Measurements from ENCODE around the gene PPARD. TPM values are rescaled to one million over a fixed set of nuclear protein-coding genes. Genes with fewer than 3 reads are reported as not detected.

PPARD gene
- polyA plus RNA-seq, 1 donor from 2014 or later: 1.3 TPM

DNA sequence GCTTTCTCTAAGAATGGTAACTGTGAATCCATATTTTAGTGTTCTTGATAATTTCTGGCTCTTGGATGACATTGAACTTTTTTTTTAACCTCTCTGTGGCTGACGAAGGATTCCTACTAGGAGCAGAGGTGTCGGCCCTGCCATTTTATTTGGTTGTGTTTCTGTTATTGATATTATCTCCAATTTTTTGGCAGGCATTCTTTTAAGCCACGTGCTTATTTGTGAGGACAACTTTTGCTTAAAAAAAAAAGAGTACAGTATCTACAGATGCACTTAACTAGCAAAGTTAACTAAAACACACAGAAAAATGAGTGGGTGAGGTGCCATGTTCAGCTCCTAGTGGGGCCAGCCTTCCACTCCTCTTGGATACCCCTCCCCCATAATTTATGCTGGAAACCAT lies 110.9 kb downstream of the PPARD start:
- H3K27ac ChIP-seq (ENCODE audit: low read length): no peak overlapping the region

DNA sequence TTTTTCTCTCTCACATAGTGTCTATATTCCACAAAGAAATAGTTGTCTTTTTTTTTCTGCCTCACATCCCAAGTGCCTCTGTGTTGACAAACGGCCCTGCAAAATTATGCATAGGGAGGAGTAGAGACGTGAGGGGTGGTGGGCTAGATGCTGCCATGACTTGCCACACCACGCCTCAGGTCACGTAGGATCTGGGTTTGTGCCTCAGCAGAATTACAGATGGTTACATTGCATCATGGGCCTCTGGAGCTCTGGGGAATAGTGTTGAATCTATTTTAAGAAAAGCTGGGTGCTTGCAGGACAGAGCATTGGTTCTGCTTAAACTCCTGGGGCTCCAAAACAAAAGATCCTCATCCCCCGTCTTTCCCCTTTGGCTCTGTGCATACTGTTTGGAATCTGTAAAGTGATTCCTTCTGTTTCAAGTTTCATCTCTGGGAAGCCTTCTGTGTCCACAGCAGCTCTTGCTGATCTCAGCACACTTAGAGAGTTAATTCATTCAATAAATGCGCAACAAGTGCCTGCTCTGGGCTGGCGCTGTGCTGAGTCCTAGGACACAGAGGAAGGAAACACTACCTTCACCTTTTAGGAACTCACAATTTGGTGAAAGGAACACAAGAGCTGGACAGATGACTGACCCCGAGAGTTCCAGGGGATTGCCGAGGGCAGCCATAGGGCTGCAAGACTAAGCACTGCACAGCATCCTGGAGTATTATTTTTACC lies 112.2 kb downstream of the PPARD start:
- H4K20me1 ChIP-seq (ENCODE audit: insufficient read depth): no peaks in the 10 kb centered on the region
- H3K79me2 ChIP-seq (replicated peaks; ENCODE audit: insufficient read depth, low read length): no peaks in the 10 kb centered on the region
- no peaks in the 10 kb centered on the region for H3K9me3 ChIP-seq (ENCODE audit: low read length)
- no peak overlapping the region for H2AFZ ChIP-seq (ENCODE audit: low read depth, low read length)
- no peaks in the 10 kb centered on the region for H3K27me3 ChIP-seq (ENCODE audit: insufficient read depth, low read depth, low read length)
- no peak overlapping the region for H3K4me3 ChIP-seq (ENCODE audit: low read length)
- no peaks in the 10 kb centered on the region for H3K9me2 ChIP-seq (ENCODE audit: insufficient read depth, low read length)
- no peaks in the 10 kb centered on the region for H3K36me3 ChIP-seq (ENCODE audit: insufficient read depth, low read length)
- no peak overlapping the region for H3K9ac ChIP-seq (ENCODE audit: low read length)
- H3K4me2 ChIP-seq (ENCODE audit: low read length): no peak overlapping the region
- no peak overlapping the region for H3K27ac ChIP-seq (ENCODE audit: low read length)
- no peak for TF ChIP-seq EP300 (conservative IDR thresholded peaks at IDR 0.05; ENCODE audit: poor library complexity, severe bottlenecking)
- TF ChIP-seq POLR2AphosphoS5 (IDR thresholded peaks at IDR 0.05): no peak
- no peak for TF ChIP-seq TAF1 (IDR thresholded peaks at IDR 0.05; ENCODE audit: low read depth)
- TF ChIP-seq, protein P1, sequence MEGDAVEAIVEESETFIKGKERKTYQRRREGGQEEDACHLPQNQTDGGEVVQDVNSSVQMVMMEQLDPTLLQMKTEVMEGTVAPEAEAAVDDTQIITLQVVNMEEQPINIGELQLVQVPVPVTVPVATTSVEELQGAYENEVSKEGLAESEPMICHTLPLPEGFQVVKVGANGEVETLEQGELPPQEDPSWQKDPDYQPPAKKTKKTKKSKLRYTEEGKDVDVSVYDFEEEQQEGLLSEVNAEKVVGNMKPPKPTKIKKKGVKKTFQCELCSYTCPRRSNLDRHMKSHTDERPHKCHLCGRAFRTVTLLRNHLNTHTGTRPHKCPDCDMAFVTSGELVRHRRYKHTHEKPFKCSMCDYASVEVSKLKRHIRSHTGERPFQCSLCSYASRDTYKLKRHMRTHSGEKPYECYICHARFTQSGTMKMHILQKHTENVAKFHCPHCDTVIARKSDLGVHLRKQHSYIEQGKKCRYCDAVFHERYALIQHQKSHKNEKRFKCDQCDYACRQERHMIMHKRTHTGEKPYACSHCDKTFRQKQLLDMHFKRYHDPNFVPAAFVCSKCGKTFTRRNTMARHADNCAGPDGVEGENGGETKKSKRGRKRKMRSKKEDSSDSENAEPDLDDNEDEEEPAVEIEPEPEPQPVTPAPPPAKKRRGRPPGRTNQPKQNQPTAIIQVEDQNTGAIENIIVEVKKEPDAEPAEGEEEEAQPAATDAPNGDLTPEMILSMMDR (IDR thresholded peaks at IDR 0.05; ENCODE audit: poor library complexity, severe bottlenecking): no peak
- no peaks in the 10 kb centered on the region for H3F3A ChIP-seq (ENCODE audit: insufficient read depth, low read length, poor library complexity, severe bottlenecking)

More for the DNA sequence above, 110.9 kb downstream of the PPARD start:
- H3K9ac ChIP-seq (ENCODE audit: low read length): no peak overlapping the region
- H2AFZ ChIP-seq (ENCODE audit: low read depth, low read length): no peak overlapping the region
- H3K4me3 ChIP-seq (ENCODE audit: low read length): peak overlapping the region; percentile 81
- H3K79me2 ChIP-seq (replicated peaks; ENCODE audit: insufficient read depth, low read length): no peaks in the 10 kb centered on the region
- no peaks in the 10 kb centered on the region for H3K9me3 ChIP-seq (ENCODE audit: low read length)
- no peaks in the 10 kb centered on the region for H4K20me1 ChIP-seq (ENCODE audit: insufficient read depth)
- H3K4me2 ChIP-seq (ENCODE audit: low read length): peak overlapping the region; percentile 28
- H3K9me2 ChIP-seq (ENCODE audit: insufficient read depth, low read length): no peaks in the 10 kb centered on the region
- H3K36me3 ChIP-seq (ENCODE audit: insufficient read depth, low read length): no peaks in the 10 kb centered on the region
- TF ChIP-seq TAF1 (IDR thresholded peaks at IDR 0.05; ENCODE audit: low read depth) (no peak), EZH2 (IDR thresholded peaks at IDR 0.05; ENCODE audit: borderline replicate concordance, insufficient read depth, low read length, poor library complexity, severe bottlenecking) (no peak), RAD21 (conservative IDR thresholded peaks at IDR 0.05) (no peak), SMC3 (conservative IDR thresholded peaks at IDR 0.05; ENCODE audit: poor library complexity) (no peak), MXI1 (conservative IDR thresholded peaks at IDR 0.05; ENCODE audit: poor library complexity, severe bottlenecking) (no peak), POLR2AphosphoS5 (IDR thresholded peaks at IDR 0.05) (no peak), EP300 (conservative IDR thresholded peaks at IDR 0.05; ENCODE audit: poor library complexity, severe bottlenecking) (no peak)
- TF ChIP-seq, protein P2, sequence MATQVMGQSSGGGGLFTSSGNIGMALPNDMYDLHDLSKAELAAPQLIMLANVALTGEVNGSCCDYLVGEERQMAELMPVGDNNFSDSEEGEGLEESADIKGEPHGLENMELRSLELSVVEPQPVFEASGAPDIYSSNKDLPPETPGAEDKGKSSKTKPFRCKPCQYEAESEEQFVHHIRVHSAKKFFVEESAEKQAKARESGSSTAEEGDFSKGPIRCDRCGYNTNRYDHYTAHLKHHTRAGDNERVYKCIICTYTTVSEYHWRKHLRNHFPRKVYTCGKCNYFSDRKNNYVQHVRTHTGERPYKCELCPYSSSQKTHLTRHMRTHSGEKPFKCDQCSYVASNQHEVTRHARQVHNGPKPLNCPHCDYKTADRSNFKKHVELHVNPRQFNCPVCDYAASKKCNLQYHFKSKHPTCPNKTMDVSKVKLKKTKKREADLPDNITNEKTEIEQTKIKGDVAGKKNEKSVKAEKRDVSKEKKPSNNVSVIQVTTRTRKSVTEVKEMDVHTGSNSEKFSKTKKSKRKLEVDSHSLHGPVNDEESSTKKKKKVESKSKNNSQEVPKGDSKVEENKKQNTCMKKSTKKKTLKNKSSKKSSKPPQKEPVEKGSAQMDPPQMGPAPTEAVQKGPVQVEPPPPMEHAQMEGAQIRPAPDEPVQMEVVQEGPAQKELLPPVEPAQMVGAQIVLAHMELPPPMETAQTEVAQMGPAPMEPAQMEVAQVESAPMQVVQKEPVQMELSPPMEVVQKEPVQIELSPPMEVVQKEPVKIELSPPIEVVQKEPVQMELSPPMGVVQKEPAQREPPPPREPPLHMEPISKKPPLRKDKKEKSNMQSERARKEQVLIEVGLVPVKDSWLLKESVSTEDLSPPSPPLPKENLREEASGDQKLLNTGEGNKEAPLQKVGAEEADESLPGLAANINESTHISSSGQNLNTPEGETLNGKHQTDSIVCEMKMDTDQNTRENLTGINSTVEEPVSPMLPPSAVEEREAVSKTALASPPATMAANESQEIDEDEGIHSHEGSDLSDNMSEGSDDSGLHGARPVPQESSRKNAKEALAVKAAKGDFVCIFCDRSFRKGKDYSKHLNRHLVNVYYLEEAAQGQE (IDR thresholded peaks at IDR 0.05; ENCODE audit: borderline replicate concordance): no peak
- TF ChIP-seq, protein P1 (IDR thresholded peaks at IDR 0.05; ENCODE audit: poor library complexity, severe bottlenecking): no peak
- no peaks in the 10 kb centered on the region for H3F3A ChIP-seq (ENCODE audit: insufficient read depth, low read length, poor library complexity, severe bottlenecking)
- H3K27me3 ChIP-seq (ENCODE audit: insufficient read depth, low read depth, low read length): no peaks in the 10 kb centered on the region

Data from neural cell (in vitro differentiated cells).